HCT116 (cell line): ENCODE data around the gene SIAH2.

Experiments
- CEBPB ChIP-seq: IDR thresholded peaks from 2 replicates; pipeline ENCODE4 v1.6.1; 2012; ENCODE audit warnings: low read depth
- CTCF ChIP-seq, 3 experiments: fragments of 200-600 bp in 1 of 3; sonication (generic) in 1 of 3; IDR thresholded peaks in 2 of 3; conservative IDR thresholded peaks in 1 of 3; 2 replicates each; pipeline ENCODE4 v1.5.1; 2012 to 2017; ENCODE audit warnings: low read depth in 2 of 3, low read length in 2 of 3, antibody characterized with exemption in 1 of 3, borderline replicate concordance in 1 of 3, control low read depth in 1 of 3, mild to moderate bottlenecking in 1 of 3, mixed read lengths in 1 of 3, mixed run types in 1 of 3, moderate library complexity in 1 of 3; ENCODE audit not compliant: insufficient read depth in 1 of 3
- POLR2A ChIP-seq: IDR thresholded peaks from 2 replicates; pipeline ENCODE4 v1.7.0; 2011; ENCODE audit warnings: borderline replicate concordance; ENCODE audit not compliant: insufficient read depth, insufficient read length; ENCODE audit errors: extremely low read depth
- POLR2AphosphoS5 ChIP-seq: IDR thresholded peaks from 2 replicates; pipeline ENCODE4 v1.6.1; 2011; ENCODE audit warnings: mild to moderate bottlenecking, low read depth, low read length, moderate library complexity
- ZFX ChIP-seq: fragments of 450-650 bp; IDR thresholded peaks from 2 replicates; pipeline ENCODE4 v1.6.1; 2017

- TF ChIP-seq CTCF (IDR thresholded peaks at IDR 0.05 in 2 of 3, conservative IDR thresholded peaks at IDR 0.05 in 1 of 3; ENCODE audit: borderline replicate concordance in 1 of 3, insufficient read depth in 1 of 3, low read depth in 2 of 3, low read length in 2 of 3) (no peak), CEBPB (no peak), ZFX (no peak), POLR2AphosphoS5 (no peak), POLR2A (no peak)
These were observed 27.7 kb upstream of the SIAH2 start for GRCh38 chr3:150790629-150791028.
